IMR-90 (cell line): ENCODE data around the gene CMPK2. TPM values are rescaled to one million over a fixed set of nuclear protein-coding genes. Genes with fewer than 3 reads are reported as not detected.
"Not testable (repeated sequence)": the region's sequence is repeated elsewhere in the genome, so short reads cannot be mapped to it uniquely, and the experiment has no call there.

Experiments used
- ATAC-seq: fragments of 200-7000 bp; cut with Tn5 transposase; 2 replicates; pipeline ENCODE4 v1.9.1; 2020; ENCODE audit warnings: low read depth, mild to moderate bottlenecking, moderate library complexity
- BruUV-seq: library from RNA; stranded (reverse); fragments of 400-500 nt; replicated peaks from 2 replicates; lab custom pipeline; 2021; lab: Mats Ljungman, UMichigan
- CTCF ChIA-PET: fragments of 300-600 bp; formaldehyde crosslinking; extraction: SDS; loops from one replicate; lab custom pipeline; 2021; ENCODE audit warnings: antibody characterized with exemption; lab: Yijun Ruan, JAX
- POLR2A ChIA-PET: fragments of 300-600 bp; sonication (Branson Sonifier 250); formaldehyde crosslinking; loops from one replicate; lab custom pipeline; 2022; ENCODE audit warnings: antibody characterized with exemption; ENCODE audit not compliant: unreplicated experiment; lab: Charles Lee
- DNase-seq: peaks from one replicate; pipeline ENCODE4 v3.0.0; 2013
- H2AFZ ChIP-seq: replicated peaks from 2 replicates; pipeline ENCODE3; 2013; ENCODE audit warnings: low read length, mild to moderate bottlenecking; ENCODE audit not compliant: poor library complexity
- H2AK5ac ChIP-seq: 2 replicates; pipeline ENCODE4 v1.6.1; 2013; ENCODE audit warnings: low read depth, low read length, inconsistent platforms
- H2AK9ac ChIP-seq: replicated peaks from 2 replicates; pipeline ENCODE3; 2013; ENCODE audit warnings: mild to moderate bottlenecking, low read depth, low read length, moderate library complexity; ENCODE audit not compliant: poor library complexity
- H2BK120ac ChIP-seq: 2 replicates; pipeline ENCODE4 v1.6.1; 2013; ENCODE audit warnings: low read depth, low read length, inconsistent platforms
- H2BK15ac ChIP-seq: 3 replicates; pipeline ENCODE4 v1.6.1; 2013; ENCODE audit warnings: low read depth, low read length, inconsistent platforms
- H2BK20ac ChIP-seq: 2 replicates; pipeline ENCODE4 v1.6.1; 2013; ENCODE audit warnings: low read depth, mild to moderate bottlenecking, inconsistent platforms, low read length, moderate library complexity
- H2BK5ac ChIP-seq: 2 replicates; pipeline ENCODE4 v1.6.1; 2013; ENCODE audit warnings: mild to moderate bottlenecking, low read depth, low read length, inconsistent platforms; ENCODE audit not compliant: poor library complexity, severe bottlenecking
- H3K14ac ChIP-seq: replicated peaks from 2 replicates; pipeline ENCODE4 v1.6.1; 2013; ENCODE audit warnings: low read depth, low read length, inconsistent platforms
- H3K18ac ChIP-seq: 2 replicates; pipeline ENCODE4 v1.6.1; 2013; ENCODE audit warnings: low read depth, low read length, control low read depth
- H3K23ac ChIP-seq: 2 replicates; pipeline ENCODE4 v1.6.1; 2013; ENCODE audit warnings: low read depth, low read length, inconsistent platforms
- H3K27ac ChIP-seq: 2 replicates; pipeline ENCODE4 v1.5.1; 2013; ENCODE audit warnings: mild to moderate bottlenecking, control low read depth, low read length; ENCODE audit not compliant: insufficient read depth
- H3K27me3 ChIP-seq: 2 replicates; pipeline ENCODE4 v1.6.1; 2013; ENCODE audit warnings: low read length; ENCODE audit not compliant: control insufficient read depth, insufficient read depth
- H3K36me3 ChIP-seq: 2 replicates; pipeline ENCODE4 v1.6.1; 2013; ENCODE audit warnings: low read length, mixed read lengths; ENCODE audit not compliant: control insufficient read depth, insufficient read depth
- H3K4ac ChIP-seq: 2 replicates; pipeline ENCODE4 v1.6.1; 2013; ENCODE audit warnings: low read depth, low read length, inconsistent platforms
- H3K4me1 ChIP-seq: 2 replicates; pipeline ENCODE4 v1.6.1; 2013; ENCODE audit warnings: low read length, mixed read lengths; ENCODE audit not compliant: control insufficient read depth, insufficient read depth
- H3K4me2 ChIP-seq: 2 replicates; pipeline ENCODE4 v1.6.1; 2013; ENCODE audit warnings: low read depth, mild to moderate bottlenecking, control low read depth, low read length, moderate library complexity
- H3K4me3 ChIP-seq: 2 replicates; pipeline ENCODE4 v1.5.1; 2013; ENCODE audit warnings: low read depth, mild to moderate bottlenecking, control low read depth, low read length, moderate library complexity; ENCODE audit not compliant: insufficient read depth
- H3K56ac ChIP-seq: 2 replicates; pipeline ENCODE4 v1.6.1; 2013; ENCODE audit warnings: low read length, inconsistent platforms; ENCODE audit not compliant: insufficient read depth; ENCODE audit errors: extremely low read depth
- H3K79me1 ChIP-seq, 2 experiments: 2 replicates each; pipeline ENCODE4 v1.6.1; 2013; ENCODE audit warnings: low read length in 2 of 2, inconsistent platforms in 1 of 2, low read depth in 1 of 2
- H3K9ac ChIP-seq: 2 replicates; pipeline ENCODE4 v1.6.1; 2013; ENCODE audit warnings: low read depth, low read length, control low read depth
- H3K9me1 ChIP-seq: 2 replicates; pipeline ENCODE4 v1.6.1; 2013; ENCODE audit warnings: low read length, inconsistent platforms; ENCODE audit not compliant: insufficient read depth
- H3K9me3 ChIP-seq: 2 replicates; pipeline ENCODE4 v1.6.1; 2013; ENCODE audit warnings: low read length; ENCODE audit not compliant: control insufficient read depth, insufficient read depth
- H4K20me1 ChIP-seq: 2 replicates; pipeline ENCODE4 v1.6.1; 2013; ENCODE audit warnings: low read length, inconsistent platforms; ENCODE audit not compliant: insufficient read depth
- H4K5ac ChIP-seq: 2 replicates; pipeline ENCODE4 v1.6.1; 2013; ENCODE audit warnings: mild to moderate bottlenecking, low read depth, low read length, control low read depth
- H4K8ac ChIP-seq, 2 experiments: 2 replicates each; pipeline ENCODE4 v1.6.1; 2013; ENCODE audit warnings: low read depth in 2 of 2, low read length in 2 of 2, control low read depth in 1 of 2, inconsistent platforms in 1 of 2
- H4K91ac ChIP-seq: 2 replicates; pipeline ENCODE4 v1.6.1; 2013; ENCODE audit warnings: low read depth, low read length, inconsistent platforms; ENCODE audit not compliant: insufficient read depth
- WGBS, 2 experiments: methylation state at CpG; one replicate each; pipeline versions ENCODE4 v1.1.5 to v1.1.7; 2013; ENCODE audit warnings: missing lambda C conversion rate in 2 of 2; ENCODE audit not compliant: insufficient read length in 1 of 2; ENCODE audit errors: extremely low coverage in 2 of 2; 5-methylcytosine and 5-hydroxymethylcytosine counted together
- dilution Hi-C: fragments of 300-500 bp; cut with HindIII; formaldehyde crosslinking; loops from one replicate; pipeline ENCODE4 v1.14.3; 2018; ENCODE audit warnings: low sequenced_read_pairs; ENCODE audit not compliant: unreplicated experiment
- in situ Hi-C: fragments of 300-500 bp; cut with MboI; formaldehyde crosslinking; loops from 3 replicates; pipeline ENCODE4 v1.14.3; 2019; ENCODE audit warnings: low sequenced_read_pairs, inconsistent platforms, mixed read lengths
- intact Hi-C: fragments of 100-400 bp; cut with micrococcal nuclease; formaldehyde crosslinking; loops from 2 replicates; pipeline ENCODE4 v1.10.0; 2022
- polyA plus RNA-seq, 3 experiments: library from polyadenylated mRNA; depleted of rRNA; stranded (reverse); fragments of >200 nt; gene quantifications; 2 replicates each; pipeline ENCODE4 v1.2.3, GENCODE V29; 2012; ENCODE audit warnings: low replicate concordance in 1 of 3
- total RNA-seq: library from RNA; depleted of rRNA; stranded (reverse); fragments of >200 nt; gene quantifications from 2 replicates; pipeline ENCODE4 v1.2.3, GENCODE V29; 2012

The CMPK2 gene
- total and polyA plus RNA-seq, 2 of the 4 experiments (the other 2 are of a cell fraction), result 0.03 to 0.18 TPM

DNA sequence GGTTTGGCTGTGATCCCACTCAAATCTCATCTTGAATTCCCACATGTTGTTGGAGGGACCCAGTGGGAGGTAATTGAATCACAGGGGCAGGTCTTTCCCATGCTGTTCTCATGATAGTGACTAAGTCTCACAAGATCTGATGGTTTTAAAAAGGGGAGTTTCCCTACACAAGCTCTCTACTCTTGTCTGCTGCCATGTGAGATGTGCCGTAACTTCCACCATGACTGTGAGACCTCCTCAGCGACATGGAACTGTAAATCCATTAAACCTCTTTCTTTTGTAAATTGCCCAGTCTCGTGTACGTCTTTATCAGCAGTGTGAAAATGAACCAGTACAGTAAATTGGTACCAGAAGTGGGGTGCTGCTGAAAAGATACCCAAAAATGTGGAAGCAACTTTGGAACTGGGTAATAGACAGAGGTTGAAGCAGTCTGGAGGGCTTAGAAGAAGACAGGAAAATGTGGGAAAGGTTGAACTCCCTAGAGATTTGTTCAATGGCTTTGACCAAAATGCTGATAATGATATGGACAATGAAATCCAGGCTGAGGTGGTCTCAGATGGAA is 7.2 kb downstream of the CMPK2 start:
- DNase-seq, H2BK5ac ChIP-seq, H3K4me3 ChIP-seq, in situ Hi-C loops, H3K56ac ChIP-seq, H2BK20ac ChIP-seq, H2BK120ac ChIP-seq, H3K4me2 ChIP-seq, ATAC-seq, POLR2A ChIA-PET, H3K79me1 ChIP-seq, intact Hi-C loops, H3K9ac ChIP-seq, H2AFZ ChIP-seq, H3K4ac ChIP-seq, H4K5ac ChIP-seq, H2AK9ac ChIP-seq, H3K14ac ChIP-seq, H3K4me1 ChIP-seq, H3K23ac ChIP-seq, H4K20me1 ChIP-seq, H2BK15ac ChIP-seq, CTCF ChIA-PET, H3K18ac ChIP-seq, H4K91ac ChIP-seq, dilution Hi-C loops, H4K8ac ChIP-seq, H3K27me3 ChIP-seq, H3K36me3 ChIP-seq, H3K27ac ChIP-seq, H2AK5ac ChIP-seq, H3K9me3 ChIP-seq, BruUV-seq, H3K9me1 ChIP-seq: not testable (repeated sequence)
- no CpG with 5 or more reads among the region's 4 CpGs for WGBS, 2 experiments
